Duodenal mucosa (tissue), 2 donors: ENCODE data around the gene PLPPR2.

Source experiments
- H3K27ac ChIP-seq: one replicate; pipeline ENCODE4 v1.7.0; 2013; ENCODE audit warnings: low read depth, low read length
- H3K27me3 ChIP-seq, 2 donors: one replicate each; pipeline ENCODE4 v1.7.0; 2013; ENCODE audit warnings: low read length in 2 of 2, control low read depth in 1 of 2; ENCODE audit not compliant: insufficient read depth in 2 of 2, control insufficient read depth in 1 of 2
- H3K36me3 ChIP-seq, 2 donors: one replicate each; pipeline ENCODE4 v1.7.0; 2013; ENCODE audit warnings: low read length in 2 of 2, control low read depth in 1 of 2; ENCODE audit not compliant: insufficient read depth in 2 of 2, control insufficient read depth in 1 of 2
- H3K4me1 ChIP-seq, 2 donors: one replicate each; pipeline ENCODE4 v1.7.0; 2013; ENCODE audit warnings: low read length in 2 of 2, control low read depth in 1 of 2; ENCODE audit not compliant: insufficient read depth in 2 of 2, control insufficient read depth in 1 of 2
- H3K4me3 ChIP-seq, 2 donors: one replicate each; pipeline ENCODE4 v1.7.0; 2013; ENCODE audit warnings: low read length in 2 of 2, low read depth in 1 of 2
- H3K9ac ChIP-seq, 2 donors: one replicate each; pipeline ENCODE4 v1.7.0; 2013; ENCODE audit warnings: low read length in 2 of 2, low read depth in 1 of 2
- H3K9me3 ChIP-seq, 2 donors: one replicate each; pipeline ENCODE4 v1.7.0; 2013; ENCODE audit warnings: low read length in 2 of 2, control low read depth in 1 of 2; ENCODE audit not compliant: control insufficient read depth in 1 of 2

Gene PLPPR2

DNA sequence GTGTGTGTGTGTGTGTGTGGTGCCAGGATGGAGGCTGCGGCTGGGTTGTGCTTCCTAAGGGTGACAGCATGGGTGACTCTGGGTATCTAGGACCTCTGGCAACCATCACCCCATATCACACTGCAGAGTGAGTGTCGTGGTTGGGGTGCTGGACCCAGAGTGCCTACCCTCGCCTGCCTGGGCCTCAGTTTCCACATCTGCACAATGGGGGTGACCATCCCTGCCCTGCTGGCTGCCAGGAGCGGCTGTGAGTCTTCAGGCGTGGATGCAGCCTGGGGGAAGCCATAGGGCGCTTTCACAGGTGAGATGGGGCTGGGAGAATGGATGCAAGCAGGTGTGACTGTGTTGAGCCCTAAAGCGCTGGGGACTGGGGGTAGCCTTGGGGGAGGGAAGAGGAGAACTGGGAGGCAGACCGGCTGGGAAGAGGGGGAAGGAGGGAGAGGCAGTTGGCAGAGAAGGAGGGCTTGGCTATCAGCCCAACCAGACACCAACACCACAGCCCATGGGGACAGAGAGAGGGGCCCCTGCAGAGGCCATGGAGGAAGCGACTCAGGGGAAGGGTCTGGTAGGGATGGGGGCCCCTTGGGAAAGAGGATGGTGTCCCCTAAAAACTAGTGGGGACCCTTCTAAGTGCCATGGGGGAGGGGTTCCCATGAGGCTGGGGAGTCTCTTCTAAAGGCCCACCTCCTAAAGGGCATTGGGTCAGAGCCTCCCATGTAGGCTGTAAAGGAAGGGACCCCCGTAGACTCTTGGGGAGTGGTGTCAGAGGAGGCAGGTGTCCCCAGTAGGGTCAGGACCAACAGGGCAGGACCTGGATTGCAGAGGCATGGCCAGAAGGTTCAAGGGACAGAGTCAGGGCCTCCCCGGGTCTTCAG, 1.7 kb downstream of the PLPPR2 start:
- no peak overlapping the region for H3K27ac ChIP-seq
- no peaks in the 10 kb centered on the region for H3K36me3 ChIP-seq
- H3K9me3 ChIP-seq: no peaks in the 10 kb centered on the region
- peaks cover 17 to 20% of the 10 kb centered on the region in 2 donors for H3K4me1 ChIP-seq
- peaks cover 0 to 6% of the 10 kb centered on the region in 2 donors for H3K27me3 ChIP-seq
- no peak overlapping the region for H3K4me3 ChIP-seq
- H3K9ac ChIP-seq: no peak overlapping the region

- Histone ChIP-seq H3K27ac (no peak overlapping the region), H3K9me3 (no peaks in the 10 kb centered on the region), H3K27me3 (peaks cover 0 to 6% of the 10 kb centered on the region in 2 donors), H3K4me1 (peaks cover 19 to 20% of the 10 kb centered on the region in 2 donors), H3K36me3 (peaks cover 0 to 4% of the 10 kb centered on the region in 2 donors), H3K9ac (no peak overlapping the region), H3K4me3 (no peak overlapping the region)
Measured at GRCh38 chr19:11359421-11359820, 4.2 kb downstream of the PLPPR2 start.

- Histone ChIP-seq H3K36me3 (peaks cover 0 to 9% of the 10 kb centered on the region in 2 donors), H3K4me3 (no peak overlapping the region), H3K27me3 (no peaks in the 10 kb centered on the region), H3K27ac (no peak overlapping the region), H3K4me1 (peaks cover 13 to 14% of the 10 kb centered on the region in 2 donors), H3K9me3 (no peaks in the 10 kb centered on the region), H3K9ac (no peak overlapping the region)
Measured at GRCh38 chr19:11361037-11361770, 6.0 kb downstream of the PLPPR2 start.

DNA sequence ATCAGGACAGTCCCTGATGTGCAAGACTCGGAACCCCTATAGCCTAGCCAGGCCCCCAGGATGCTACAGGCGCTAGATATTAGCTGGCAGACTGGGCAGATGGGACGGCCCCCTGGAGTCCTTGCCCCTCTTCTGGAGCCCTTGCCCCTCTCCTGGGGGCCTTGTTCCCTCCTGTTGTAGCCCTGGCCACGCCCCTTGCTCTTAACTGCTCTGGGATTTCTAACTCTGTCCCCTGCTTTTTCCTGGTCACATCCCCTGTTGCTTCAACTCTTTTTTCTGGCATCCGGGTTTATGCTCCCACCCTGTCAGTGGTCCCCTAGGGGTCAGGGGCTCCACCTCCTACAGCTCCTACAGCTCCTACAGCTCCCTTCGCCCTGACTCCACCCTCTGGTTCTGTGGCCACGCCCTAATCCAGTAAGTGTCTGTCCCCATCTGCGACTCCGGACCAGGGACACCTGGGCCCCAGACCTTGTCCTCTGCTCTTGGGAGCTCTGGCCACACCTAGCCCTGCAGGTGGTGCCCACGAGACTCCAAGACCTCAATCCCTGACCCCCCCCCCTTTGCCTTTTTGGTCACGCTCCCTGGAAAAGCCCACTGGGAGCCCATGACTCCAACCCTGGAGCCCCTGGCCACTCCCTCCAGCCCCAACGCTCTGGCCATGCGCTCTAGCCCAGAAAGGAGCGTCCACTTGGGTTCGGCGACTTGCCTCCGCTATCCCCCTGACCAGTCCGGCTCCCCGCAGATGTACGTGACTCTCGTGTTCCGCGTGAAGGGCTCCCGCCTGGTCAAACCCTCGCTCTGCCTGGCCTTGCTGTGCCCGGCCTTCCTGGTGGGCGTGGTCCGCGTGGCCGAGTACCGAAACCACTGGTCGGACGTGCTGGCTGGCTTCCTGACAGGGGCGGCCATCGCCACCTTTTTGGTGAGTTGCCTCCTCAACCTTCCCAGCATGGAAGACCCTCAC, 6.8 kb downstream of the PLPPR2 start:
- peaks cover 0 to 9% of the 10 kb centered on the region in 2 donors for H3K36me3 ChIP-seq
- no peak overlapping the region for H3K9ac ChIP-seq
- no peaks in the 10 kb centered on the region for H3K27me3 ChIP-seq
- H3K9me3 ChIP-seq: no peaks in the 10 kb centered on the region
- H3K27ac ChIP-seq: no peak overlapping the region
- H3K4me1 ChIP-seq: peaks cover 11 to 13% of the 10 kb centered on the region in 2 donors
- H3K4me3 ChIP-seq: no peak overlapping the region

GRCh38 chr19:11363881-11364280, 8.6 kb downstream of the PLPPR2 start:
- Histone ChIP-seq H3K4me3 (no peak overlapping the region), H3K4me1 (peaks cover 11 to 13% of the 10 kb centered on the region in 2 donors), H3K9ac (no peak overlapping the region), H3K27me3 (no peaks in the 10 kb centered on the region), H3K9me3 (no peaks in the 10 kb centered on the region), H3K36me3 (peaks cover 0 to 9% of the 10 kb centered on the region in 2 donors), H3K27ac (no peak overlapping the region)

DNA sequence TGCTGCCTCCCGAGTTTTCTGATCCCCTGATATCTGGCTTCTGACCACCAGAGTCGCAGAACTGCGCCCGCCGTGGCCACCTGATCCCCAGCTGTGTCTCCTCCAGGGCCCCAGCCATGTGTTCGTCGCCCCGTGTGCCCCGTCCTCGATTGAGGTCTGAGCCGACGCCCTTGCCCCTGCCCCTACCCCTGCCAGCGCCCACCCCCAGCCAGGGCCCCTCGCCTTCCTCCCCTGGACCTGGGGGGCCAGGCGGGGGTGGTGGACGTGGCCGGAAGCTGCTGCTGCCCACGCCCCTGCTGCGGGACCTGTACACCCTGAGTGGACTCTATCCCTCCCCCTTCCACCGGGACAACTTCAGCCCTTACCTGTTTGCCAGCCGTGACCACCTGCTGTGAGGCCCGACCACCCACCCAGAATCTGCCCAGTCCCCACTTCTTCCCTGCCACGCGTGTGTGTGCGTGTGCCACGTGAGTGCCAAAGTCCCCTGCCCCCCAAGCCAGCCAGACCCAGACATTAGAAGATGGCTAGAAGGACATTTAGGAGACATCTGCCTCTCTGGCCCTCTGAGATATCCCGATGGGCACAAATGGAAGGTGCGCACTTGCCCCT, 9.2 kb downstream of the PLPPR2 start:
- H3K36me3 ChIP-seq: peaks cover 0 to 9% of the 10 kb centered on the region in 2 donors
- no peak overlapping the region for H3K27ac ChIP-seq

DNA sequence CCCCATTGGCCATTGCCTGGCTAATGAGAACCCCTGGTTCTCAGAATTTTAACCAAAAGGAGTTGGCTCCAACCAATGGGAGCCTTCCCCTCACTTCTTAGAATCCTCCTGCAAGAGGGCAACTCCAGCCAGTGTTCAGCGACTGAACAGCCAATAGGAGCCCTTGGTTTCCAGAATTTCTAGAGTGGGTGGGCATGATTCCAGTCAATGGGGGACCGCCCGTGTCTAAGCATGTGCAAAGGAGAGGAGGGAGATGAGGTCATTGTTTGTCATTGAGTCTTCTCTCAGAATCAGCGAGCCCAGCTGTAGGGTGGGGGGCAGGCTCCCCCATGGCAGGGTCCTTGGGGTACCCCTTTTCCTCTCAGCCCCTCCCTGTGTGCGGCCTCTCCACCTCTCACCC, 9.7 kb downstream of the PLPPR2 start:
- Histone ChIP-seq H3K9ac (no peak overlapping the region), H3K27ac (no peak overlapping the region)

More for the DNA sequence above, 9.2 kb downstream of the PLPPR2 start:
- H3K4me1 ChIP-seq: peaks cover 11 to 13% of the 10 kb centered on the region in 2 donors
- H3K9me3 ChIP-seq: no peaks in the 10 kb centered on the region
- no peak overlapping the region for H3K4me3 ChIP-seq
- H3K9ac ChIP-seq: no peak overlapping the region
- no peaks in the 10 kb centered on the region for H3K27me3 ChIP-seq

DNA sequence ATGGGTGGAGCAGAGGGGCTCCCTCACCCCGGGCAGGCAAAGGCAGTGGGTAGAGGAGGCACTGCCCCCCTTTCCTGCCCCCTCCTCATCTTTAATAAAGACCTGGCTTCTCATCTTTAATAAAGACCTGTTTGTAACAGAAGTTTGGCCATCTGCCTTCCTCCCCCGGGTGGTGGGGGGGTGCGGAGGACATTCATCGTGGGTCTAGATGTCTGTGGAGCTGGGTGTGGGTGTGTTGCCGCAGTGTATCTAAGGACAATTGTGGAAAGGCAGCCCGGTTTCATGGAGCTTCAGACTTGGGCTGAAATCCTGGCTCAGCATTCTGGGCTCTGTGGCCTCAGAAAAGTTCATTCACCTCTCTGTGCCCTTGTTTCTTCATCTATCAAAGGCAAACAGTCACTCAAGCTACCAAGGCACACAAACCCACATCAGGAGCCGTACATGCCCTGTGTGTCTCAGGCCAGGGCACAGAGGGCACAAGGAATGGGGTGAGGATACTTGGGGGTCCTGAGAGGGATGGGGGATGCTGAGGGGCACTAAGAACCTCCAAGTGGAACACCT, 10.4 kb downstream of the PLPPR2 start:
- H3K36me3 ChIP-seq: peaks cover 0 to 9% of the 10 kb centered on the region in 2 donors

More for the DNA sequence above, 9.7 kb downstream of the PLPPR2 start:
- Histone ChIP-seq H3K36me3 (peaks cover 0 to 9% of the 10 kb centered on the region in 2 donors), H3K27me3 (no peaks in the 10 kb centered on the region), H3K4me3 (no peak overlapping the region), H3K4me1 (peaks cover 11 to 13% of the 10 kb centered on the region in 2 donors), H3K9me3 (no peaks in the 10 kb centered on the region)

DNA sequence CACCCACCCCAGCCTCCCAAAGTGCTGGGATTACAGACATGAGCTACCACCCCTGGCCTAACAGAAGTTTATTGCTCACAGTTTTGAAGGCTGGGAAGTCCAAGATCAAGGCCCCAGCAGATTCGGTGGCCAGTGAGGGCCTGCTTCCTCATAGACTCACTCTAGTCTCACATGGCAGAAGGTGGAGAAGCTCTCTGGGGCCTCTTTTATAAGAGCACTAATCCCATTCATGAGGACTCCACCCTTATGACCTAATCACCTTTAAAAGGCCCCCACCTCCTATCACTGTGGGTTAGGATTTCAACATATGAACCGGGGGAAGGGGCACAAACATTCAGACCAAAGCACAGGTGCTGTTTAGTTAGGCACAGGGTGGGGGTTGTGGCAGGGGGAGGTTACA, 12.3 kb downstream of the PLPPR2 start:
- Histone ChIP-seq H3K9me3 (no peaks in the 10 kb centered on the region), H3K4me3 (no peak overlapping the region), H3K36me3 (peaks cover 0 to 6% of the 10 kb centered on the region in 2 donors)

More for the DNA sequence above, 10.4 kb downstream of the PLPPR2 start:
- H3K9me3 ChIP-seq: no peaks in the 10 kb centered on the region
- peaks cover 11 to 13% of the 10 kb centered on the region in 2 donors for H3K4me1 ChIP-seq
- H3K9ac ChIP-seq: no peak overlapping the region
- no peak overlapping the region for H3K4me3 ChIP-seq
- H3K27ac ChIP-seq: no peak overlapping the region
- H3K27me3 ChIP-seq: no peaks in the 10 kb centered on the region

More for the DNA sequence above, 12.3 kb downstream of the PLPPR2 start:
- Histone ChIP-seq H3K27ac (no peak overlapping the region), H3K27me3 (no peaks in the 10 kb centered on the region), H3K9ac (no peak overlapping the region), H3K4me1 (no peaks in the 10 kb centered on the region)
